NCI-H82 (cell line): Measurements from ENCODE around the gene TCN2.
"Not testable (repeated sequence)": the region's sequence is repeated elsewhere in the genome, so short reads cannot be mapped to it uniquely, and the experiment has no call there.

Source experiments
- DNase-seq: peaks from one replicate; lab custom pipeline; 2025; lab: John Stamatoyannopoulos, UW

The TCN2 gene

DNA sequence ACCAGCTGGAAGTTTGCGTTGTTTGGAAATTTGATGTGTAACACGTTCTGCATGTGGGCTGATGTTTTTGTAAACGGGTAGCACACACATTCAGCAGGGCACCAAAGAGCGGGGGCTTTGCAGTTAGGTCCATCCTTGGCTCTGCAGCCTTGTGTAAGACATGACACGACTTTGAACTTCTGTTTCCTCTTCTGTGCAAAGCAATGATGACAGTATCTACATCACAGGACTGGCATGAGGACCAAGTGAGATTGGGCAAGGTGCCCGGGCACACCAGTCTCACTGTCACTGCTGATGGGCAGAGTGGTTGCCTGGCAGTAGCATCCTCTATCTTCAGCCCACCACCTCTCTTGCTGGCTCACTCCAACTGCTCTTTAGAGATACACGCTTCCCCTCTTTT is 3.3 kb downstream of the TCN2 start:
- no peak for DNase-seq

DNA sequence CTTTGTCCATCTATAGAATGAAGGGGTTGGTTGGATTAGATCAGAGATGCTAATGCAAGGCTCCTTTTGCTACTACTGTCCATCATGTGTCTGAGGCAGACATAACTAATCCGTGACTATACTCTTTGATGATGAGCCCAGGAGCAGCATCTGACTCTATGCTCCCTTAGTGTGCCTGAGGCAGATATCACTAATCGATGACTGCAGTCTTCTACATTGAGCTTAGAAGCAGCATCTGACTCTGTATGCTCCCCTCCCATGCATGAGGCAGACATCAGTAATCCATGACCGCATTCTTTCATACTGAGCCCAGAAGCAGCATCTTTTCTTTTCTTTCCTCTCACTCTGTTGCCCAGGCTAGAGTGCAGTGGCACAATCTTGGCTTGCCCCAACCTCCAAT is 4.2 kb downstream of the TCN2 start:
- no peak for DNase-seq

DNA sequence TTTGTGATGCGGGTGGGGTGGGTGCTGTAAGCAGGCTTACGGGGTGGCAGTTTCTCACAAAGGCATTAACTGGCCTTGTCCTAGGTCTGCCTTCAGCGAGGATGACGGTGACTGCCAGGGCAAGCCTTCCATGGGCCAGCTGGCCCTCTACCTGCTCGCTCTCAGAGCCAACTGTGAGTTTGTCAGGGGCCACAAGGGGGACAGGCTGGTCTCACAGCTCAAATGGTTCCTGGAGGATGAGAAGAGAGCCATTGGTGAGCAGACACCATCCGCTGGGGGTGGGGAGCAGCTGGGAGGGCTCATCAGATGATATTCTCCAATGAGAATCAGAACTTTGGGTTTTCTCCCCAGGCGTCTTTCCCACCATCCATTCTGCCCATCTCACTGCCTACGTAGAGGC is 5.8 kb downstream of the TCN2 start:
- no peak for DNase-seq

DNA sequence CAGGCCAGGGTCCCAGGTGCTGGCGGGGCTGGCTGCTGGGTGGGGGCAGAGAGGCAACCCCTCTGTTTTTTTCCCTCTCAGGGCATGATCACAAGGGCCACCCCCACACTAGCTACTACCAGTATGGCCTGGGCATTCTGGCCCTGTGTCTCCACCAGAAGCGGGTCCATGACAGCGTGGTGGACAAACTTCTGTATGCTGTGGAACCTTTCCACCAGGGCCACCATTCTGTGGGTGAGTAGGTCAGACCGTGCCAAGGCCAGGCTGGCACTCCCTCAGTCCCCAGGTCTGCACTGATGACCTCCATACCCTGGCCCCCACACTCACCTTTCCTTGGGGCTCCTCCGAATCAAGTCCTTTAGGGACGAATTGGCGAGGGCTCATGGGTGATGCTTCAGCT is 7.3 kb downstream of the TCN2 start:
- no peak for DNase-seq

DNA sequence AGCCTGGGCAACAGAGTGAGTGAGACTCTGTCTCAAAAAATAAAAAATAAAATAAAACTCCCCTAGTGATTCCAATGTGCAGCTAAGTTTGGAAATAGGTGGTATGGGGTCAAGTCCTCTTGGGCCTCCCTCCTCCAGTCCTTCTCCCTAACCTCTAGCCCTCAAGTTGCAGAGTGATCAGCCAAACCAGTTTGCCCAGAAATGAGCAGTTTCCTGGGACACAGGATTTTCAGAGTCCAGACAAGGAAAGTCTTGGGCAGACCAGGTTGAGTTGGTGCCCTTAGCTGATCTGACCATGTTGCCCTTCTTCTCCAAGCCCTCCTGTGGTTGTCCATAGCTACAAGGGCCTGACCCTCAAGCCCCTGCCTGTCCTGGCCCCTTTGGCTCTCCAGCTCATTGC is 7.9 kb downstream of the TCN2 start:
- DNase-seq, result no peak

DNA sequence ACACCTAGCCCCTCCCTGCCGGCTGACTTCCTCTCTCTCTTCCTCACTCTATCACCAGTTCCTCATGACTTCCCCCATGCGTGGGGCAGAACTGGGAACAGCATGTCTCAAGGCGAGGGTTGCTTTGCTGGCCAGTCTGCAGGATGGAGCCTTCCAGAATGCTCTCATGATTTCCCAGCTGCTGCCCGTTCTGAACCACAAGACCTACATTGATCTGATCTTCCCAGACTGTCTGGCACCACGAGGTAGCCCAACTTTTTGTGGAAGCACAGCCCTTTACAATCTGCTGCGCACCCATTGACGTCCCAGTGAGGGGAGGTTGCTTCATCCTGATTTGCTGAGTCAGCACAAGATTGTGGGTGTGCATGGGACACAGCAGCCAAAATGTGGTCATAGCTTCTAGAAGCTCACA is 8.6 kb downstream of the TCN2 start:
- DNase-seq, result no peak

DNA sequence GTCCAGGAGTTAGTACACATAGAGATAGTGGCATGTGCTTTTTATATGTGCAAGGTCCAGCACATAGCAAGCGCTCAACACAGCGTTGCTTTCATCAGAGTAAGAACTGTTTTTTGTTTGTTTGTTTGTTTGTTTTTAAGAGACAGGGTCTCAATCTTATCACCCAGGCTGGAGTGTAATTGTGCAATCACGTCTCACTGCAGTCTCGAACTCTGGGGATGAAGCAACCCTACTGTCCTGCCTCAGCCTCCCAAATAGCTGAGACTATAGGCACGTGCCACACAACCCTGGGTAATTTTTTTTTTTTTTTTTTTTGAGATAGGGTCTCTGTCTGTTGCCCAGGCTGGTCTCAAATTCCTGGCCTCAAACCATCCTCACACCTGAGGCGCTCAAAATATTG is 10.8 kb downstream of the TCN2 start:
- no peak for DNase-seq

DNA sequence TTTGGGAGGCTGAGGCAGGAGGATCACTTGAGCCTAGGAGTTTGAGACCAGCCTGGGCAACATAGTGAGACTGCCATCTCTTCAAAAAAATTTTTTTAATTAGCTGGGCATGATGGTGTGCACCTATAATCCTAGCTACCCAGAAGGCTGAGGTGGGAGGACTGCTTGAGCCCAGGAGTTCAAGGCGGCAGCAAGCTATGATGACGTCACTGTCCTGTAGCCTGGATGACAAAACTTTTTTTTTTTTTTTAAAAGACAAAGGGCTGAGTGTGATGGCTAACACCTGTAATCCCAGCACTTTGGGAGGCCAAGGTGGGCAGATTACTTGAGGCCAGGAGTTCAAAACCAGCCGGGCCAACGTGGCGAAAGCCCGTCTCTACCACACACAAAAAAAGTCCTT is 12.9 kb downstream of the TCN2 start:
- not testable (repeated sequence) for DNase-seq

DNA sequence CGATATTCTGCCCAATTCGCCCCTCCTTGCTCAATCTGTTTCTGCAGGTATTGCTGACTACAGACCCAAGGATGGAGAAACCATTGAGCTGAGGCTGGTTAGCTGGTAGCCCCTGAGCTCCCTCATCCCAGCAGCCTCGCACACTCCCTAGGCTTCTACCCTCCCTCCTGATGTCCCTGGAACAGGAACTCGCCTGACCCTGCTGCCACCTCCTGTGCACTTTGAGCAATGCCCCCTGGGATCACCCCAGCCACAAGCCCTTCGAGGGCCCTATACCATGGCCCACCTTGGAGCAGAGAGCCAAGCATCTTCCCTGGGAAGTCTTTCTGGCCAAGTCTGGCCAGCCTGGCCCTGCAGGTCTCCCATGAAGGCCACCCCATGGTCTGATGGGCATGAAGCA is 19.4 kb downstream of the TCN2 start:
- DNase-seq, result peak; percentile 13

DNA sequence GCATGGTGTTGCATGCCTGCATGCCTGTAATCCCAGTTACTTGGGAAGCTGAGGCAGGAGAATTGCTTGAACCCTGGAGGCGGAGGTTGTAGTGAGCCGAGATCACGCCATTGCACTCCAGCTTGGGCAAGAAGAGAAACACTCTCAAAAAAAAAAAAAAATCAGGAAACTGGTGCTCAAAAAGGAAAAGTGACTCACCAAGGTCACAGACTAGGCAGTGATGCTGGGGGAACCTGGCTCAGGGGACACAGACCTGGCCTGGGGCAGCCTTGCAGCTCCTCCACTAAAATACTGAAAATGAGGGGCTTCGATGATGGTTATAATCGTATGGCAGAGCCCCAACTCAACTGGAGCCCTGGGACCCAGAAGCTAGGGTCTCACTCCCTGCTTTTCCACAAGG is 20.5 kb downstream of the TCN2 start:
- no peak for DNase-seq

DNA sequence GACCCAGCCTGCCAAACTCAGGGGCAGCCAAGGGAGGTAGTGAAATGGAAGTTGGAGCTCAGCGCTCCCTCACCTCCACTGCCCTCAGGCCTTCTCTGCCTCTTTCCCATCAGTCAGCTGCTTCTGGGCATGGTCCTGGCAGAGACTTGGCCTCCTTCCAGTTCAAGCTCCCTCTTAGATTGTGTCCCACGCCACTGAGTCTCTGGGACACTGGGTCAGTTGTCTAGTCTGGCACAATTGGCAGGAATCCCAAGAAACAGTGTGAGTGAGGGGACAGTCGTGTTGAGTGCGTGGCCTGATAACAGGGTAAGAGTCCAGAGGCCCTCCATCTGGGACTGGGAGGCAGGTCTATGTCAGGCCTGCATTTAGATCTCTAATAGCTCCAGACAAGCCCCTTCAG is 21.5 kb downstream of the TCN2 start:
- DNase-seq, result no peak

DNA sequence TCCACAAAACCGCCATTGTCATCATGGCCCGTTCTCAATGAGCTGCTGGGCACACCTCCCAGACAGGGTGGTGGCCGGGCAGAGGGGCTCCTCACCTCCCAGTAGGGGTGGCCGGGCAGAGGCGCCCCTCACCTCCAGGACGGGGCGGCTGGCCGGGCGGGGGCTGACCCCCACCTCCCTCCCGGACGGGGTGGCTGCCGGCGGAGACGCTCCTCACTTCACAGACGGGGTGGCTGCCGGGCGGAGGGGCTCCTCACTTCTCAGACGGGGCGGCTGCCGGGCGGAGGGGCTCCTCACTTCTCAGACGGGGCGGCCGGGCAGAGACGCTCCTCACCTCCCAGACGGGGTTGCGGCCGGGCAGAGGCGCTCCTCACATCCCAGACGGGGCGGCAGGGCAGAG is 24.5 kb downstream of the TCN2 start:
- DNase-seq, result not testable (repeated sequence)

DNA sequence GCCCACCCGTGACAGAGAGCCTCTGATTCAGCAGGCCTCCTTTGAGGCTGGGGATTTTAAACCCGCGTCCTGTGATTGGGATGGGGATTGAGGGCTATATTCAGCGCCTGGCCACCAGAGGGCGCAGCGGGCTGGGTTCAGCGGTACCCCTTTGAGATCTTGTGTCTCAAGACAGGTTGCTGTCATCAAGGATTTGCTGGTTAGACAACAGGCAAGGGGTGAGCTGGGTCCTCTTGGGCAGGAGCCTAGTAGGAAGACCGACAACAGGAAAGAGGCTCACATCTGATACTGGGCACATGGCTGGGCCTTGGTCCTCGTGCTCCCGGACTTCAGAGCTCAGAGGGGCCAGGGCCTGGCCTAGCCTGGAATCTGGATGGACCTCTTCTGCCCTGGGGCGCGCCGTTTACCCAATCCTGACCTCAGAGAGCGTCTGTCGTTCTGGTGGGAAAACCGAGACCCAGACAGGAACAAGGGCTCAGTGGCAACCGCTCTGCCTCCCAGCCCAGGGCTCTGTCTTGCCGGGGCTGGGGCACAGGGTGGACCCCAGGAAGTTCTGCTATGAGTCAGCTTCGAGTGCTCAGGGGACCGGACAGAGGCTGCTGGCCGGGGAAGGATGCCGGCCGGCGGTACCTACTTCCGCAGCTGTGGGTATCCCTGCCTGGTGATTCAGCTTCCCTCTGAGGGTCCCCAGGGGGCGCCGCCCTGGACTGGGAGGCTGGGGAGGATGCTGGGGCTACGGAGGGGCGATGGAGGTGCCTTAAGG is 27.7 kb downstream of the TCN2 start:
- DNase-seq, result peak; percentile 93

DNA sequence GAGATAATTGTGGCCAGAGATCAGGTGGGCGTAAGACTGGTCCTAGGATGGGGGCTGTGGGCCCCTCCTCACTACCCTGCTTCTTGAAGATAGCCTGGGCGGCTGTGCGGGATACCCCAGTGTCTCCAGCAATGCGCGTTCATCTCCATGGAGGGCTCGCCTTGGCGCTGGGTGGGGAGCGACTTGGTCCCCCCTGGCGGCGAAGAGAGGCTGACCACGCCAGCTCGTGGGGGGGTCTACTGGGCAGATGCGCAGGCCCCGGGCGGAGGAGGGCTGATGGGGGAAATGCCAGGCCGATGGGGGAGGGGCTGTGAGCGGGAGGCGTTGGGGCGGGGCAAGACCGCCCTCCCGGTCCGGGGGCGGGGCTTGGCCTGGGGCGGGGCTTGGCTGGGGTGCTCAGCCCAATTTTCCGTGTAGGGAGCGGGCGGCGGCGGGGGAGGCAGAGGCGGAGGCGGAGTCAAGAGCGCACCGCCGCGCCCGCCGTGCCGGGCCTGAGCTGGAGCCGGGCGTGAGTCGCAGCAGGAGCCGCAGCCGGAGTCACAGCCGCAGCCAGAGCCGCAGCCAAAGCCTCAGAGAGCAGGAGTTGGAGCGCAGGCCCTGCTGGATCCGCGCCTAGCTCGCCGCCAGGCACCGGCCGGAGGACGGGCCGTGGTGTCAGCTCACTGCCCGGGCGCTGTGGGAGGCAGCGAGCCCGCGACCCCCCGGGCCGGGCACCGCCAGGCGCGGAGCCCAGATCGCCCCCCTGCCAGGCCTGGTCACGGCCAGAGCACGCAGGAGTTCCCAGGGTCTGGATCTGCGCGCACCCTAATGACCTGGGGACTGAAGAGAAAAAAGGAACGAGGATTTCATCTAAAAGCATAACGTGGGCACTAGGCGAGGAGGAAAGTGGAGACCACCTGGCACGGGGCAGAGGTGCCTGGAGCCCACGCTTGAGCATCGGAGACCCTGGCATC is 28.6 kb downstream of the TCN2 start, which contains the start of gene SLC35E4:
Gene SLC35E4 (plus strand): TSS at position 509 of the 953 bp plus-strand sequence. CDS start 670 bp downstream, outside the sequence.
- DNase-seq, result peak; percentile 92

DNA sequence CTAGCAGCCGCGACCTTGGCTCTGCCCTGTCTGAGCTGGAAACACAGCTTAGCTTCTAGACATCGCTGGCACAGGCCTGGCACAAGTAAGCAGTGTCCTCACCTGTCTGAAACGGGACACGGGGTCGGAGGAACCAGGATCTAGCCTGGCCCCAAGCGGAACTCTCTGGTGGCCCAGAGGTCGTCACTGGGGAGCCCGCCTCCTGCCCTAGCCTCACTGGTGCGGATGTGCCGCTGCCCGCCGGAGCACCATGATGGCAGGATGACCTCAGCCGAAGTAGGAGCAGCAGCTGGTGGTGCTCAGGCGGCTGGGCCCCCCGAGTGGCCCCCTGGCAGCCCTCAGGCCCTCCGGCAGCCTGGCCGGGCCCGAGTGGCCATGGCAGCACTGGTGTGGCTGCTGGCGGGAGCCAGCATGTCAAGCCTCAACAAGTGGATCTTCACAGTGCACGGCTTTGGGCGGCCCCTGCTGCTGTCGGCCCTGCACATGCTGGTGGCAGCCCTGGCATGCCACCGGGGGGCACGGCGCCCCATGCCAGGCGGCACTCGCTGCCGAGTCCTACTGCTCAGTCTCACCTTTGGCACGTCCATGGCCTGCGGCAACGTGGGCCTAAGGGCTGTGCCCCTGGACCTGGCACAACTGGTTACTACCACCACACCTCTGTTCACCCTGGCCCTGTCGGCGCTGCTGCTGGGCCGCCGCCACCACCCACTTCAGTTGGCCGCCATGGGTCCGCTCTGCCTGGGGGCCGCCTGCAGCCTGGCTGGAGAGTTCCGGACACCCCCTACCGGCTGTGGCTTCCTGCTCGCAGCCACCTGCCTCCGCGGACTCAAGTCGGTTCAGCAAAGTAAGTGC is 29.5 kb downstream of the TCN2 start:
- peak; percentile 43 for DNase-seq

DNA sequence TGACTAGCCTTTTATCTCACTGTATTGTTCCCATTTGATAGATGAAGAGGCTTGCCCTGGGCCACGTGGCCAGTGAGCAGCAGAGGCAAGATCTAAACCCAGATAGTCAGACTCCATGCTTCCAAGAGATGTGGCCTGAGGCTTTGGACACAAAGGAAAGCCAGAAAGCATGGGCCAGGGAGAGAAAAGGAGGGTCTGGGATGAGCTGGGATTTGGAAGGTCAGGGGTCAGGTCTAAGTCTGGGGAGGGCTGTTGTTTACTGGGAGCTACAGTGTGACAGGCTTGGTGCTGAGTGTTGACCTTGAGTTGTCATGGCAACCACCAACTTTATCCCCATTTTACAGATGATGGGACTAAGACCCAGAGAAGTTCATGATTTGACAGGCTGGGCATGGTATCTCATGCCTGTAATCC is 30.7 kb downstream of the TCN2 start:
- DNase-seq, result peak; percentile 14

DNA sequence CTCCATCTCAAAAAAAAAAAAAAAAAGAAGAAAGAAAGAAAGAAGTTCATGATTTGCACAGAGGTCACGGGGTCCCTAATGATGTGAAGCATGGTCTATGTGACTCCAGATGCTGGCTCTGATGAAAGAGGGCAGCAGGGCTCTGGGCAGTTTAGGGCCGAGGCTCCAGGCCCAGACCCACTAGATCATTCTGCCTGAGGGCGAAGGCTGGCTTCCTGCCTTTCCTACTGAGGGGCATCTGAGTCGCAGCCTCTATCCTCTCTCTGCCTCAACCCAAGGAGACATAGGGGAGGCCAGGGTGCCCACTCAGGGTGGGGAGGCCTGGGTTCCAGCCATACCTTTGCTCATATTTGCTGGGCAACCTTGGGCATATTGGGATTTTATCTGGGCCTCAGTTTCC is 33.4 kb downstream of the TCN2 start:
- no peak for DNase-seq

DNA sequence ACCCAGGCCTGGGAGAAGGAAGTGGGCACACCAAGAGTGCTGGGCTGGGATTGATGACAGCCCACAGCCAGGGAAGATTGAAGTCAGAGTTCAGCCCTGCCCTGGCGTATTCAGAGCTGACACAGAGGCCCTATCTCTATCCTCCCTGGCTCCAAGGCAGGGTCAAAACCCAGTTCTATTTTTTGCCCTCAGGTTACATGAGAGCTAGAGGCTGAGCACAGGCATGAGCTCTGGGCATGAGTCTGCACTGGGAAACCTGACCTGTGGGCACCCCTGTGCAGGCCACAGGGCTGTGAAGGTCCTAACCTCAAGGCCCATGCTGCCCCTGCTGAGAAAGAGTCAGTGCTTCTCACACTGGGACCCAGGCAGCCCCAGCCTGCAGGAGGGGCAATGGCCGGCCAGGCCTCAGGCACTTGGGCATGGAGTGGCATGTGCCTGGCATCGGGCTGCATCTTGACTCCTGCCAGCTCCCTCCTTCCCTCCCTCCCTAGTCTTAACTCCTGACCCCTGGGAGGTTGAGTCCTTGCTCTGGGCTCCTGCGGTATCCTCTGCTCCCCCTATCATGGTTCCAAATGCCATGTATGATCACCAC is 34.0 kb downstream of the TCN2 start:
- DNase-seq, result no peak

DNA sequence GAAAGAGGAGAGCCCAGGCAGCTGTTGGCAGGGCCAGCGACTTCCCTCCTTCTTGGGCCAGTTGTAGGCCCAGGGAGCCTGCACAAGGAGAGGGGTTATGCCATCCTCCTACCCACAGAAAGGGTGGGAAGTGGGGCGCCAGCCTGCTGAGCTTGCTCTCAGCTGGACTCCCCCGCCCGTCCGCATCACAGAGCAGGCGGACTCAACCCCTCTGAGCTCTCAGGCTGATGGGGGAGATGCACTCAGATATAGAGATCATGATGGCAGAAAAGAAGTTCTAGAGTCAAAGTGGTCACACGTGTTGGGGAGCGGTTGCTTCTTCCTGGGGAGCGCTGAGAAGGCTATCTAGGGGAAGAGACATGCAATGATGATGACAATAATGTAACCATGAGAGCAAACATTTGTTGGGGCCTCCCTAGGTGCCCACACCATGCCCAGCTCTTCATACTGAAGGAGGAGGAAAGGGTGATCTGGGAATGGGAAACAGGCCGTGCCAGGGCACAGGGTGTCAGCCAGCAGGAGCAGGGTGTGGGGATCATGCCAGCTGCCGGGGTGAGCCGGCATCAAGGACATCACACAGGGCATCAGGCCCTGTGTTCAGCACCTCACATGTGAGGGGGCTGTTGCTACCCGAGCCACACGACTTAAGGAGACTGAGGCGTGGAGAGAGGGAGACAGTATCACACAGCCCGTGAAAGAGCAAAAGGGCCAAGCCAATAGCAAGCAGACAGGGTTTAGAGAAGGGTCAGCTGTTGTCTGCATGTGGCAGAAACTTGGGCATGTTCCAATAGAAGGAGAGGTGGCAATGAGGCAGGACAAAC is 36.3 kb downstream of the TCN2 start:
- DNase-seq, result no peak

DNA sequence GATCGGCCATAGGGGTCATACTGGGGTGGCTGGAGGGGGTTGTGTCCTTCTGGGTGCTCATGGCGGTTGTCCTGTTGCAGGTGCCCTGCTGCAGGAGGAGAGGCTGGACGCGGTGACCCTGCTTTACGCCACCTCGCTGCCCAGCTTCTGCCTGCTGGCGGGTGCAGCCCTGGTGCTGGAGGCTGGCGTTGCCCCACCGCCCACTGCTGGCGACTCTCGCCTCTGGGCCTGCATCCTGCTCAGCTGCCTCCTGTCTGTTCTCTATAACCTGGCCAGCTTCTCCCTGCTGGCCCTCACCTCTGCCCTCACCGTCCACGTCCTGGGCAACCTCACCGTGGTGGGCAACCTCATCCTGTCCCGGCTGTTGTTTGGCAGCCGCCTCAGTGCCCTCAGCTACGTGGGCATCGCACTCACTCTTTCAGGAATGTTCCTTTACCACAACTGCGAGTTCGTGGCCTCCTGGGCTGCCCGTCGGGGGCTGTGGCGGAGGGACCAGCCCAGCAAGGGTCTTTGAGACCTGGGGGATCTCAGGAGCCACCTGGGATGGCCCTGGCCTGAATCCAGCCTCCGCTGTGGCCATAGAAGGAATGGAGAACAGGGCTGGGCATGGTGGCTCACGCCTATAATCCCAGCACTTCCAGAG is 39.7 kb downstream of the TCN2 start:
- DNase-seq, result no peak
